ENCODE data around the gene PHAF1. TPM values are rescaled to one million over a fixed set of nuclear protein-coding genes. Genes with fewer than 3 reads are reported as not detected.
A peak's percentile ranks its signal among the peaks of the same experiment; 100 is the strongest.

The PHAF1 gene
- total and polyA plus RNA-seq, 2 of the 13 experiments (the other 11 are each of a cell fraction or from before 2014, with no cell fraction given): 48.3 to 174 TPM

GRCh38 chr16:67183627-67184452, 74.1 kb downstream of the PHAF1 start, which contains the start of gene MATCAP1 (continued):
- TF ChIP-seq JUND (CRISPR knock-in tag; IDR thresholded peaks at IDR 0.05) (no peak), ZBTB49 (CRISPR knock-in tag; IDR thresholded peaks at IDR 0.05; ENCODE audit: borderline replicate concordance) (peak; percentile 43; the same call in 1 of the 2 replicates), SRSF9 (IDR thresholded peaks at IDR 0.05; ENCODE audit: borderline replicate concordance, insufficient read depth, low read depth, low read length, poor library complexity, severe bottlenecking) (no peak), SMC3 (IDR thresholded peaks at IDR 0.05; ENCODE audit: low read length) (no peak), HOXA9 (CRISPR knock-in tag; IDR thresholded peaks at IDR 0.05; ENCODE audit: borderline replicate concordance) (0 out of 2 replicates have a peak, but pooled peaks have one; percentile 26), PAWR (CRISPR knock-in tag; IDR thresholded peaks at IDR 0.05; ENCODE audit: borderline replicate concordance) (0 out of 2 replicates have a peak, but pooled peaks have one; percentile 38), FOSL1 (CRISPR knock-in tag; IDR thresholded peaks at IDR 0.05; ENCODE audit: borderline replicate concordance) (no peak), NPAS2 (CRISPR knock-in tag; IDR thresholded peaks at IDR 0.05; ENCODE audit: borderline replicate concordance) (no peak), MTERF4 (CRISPR knock-in tag; IDR thresholded peaks at IDR 0.05) (peak; percentile 93; the same call in 1 of the 2 replicates), MYNN (CRISPR knock-in tag; IDR thresholded peaks at IDR 0.05; ENCODE audit: low read depth) (no peak; the same call in 1 of the 2 replicates), MTF2 (CRISPR knock-in tag; IDR thresholded peaks at IDR 0.05; ENCODE audit: borderline replicate concordance) (peak; percentile 93; the same call in 1 of the 2 replicates), ZNF496 (CRISPR knock-in tag; IDR thresholded peaks at IDR 0.05; ENCODE audit: insufficient replicate concordance) (no peak), HES4 (CRISPR knock-in tag; IDR thresholded peaks at IDR 0.05; ENCODE audit: borderline replicate concordance) (peak; percentile 43; the same call in 1 of the 2 replicates), ZNF580 (CRISPR knock-in tag; IDR thresholded peaks at IDR 0.05; ENCODE audit: borderline replicate concordance, low read depth) (peak; percentile 71), ZNF576 (CRISPR knock-in tag; IDR thresholded peaks at IDR 0.05) (no peak), RFX5 (IDR thresholded peaks at IDR 0.05; ENCODE audit: low read depth, low read length) (peak; percentile 25; the same call in 1 of the 2 replicates), HDAC6 (IDR thresholded peaks at IDR 0.05; ENCODE audit: low read depth, low read length) (no peak), ZNF12 (CRISPR knock-in tag; IDR thresholded peaks at IDR 0.05) (0 out of 2 replicates have a peak, but pooled peaks have one; percentile 27)
- TF ChIP-seq, protein P1, sequence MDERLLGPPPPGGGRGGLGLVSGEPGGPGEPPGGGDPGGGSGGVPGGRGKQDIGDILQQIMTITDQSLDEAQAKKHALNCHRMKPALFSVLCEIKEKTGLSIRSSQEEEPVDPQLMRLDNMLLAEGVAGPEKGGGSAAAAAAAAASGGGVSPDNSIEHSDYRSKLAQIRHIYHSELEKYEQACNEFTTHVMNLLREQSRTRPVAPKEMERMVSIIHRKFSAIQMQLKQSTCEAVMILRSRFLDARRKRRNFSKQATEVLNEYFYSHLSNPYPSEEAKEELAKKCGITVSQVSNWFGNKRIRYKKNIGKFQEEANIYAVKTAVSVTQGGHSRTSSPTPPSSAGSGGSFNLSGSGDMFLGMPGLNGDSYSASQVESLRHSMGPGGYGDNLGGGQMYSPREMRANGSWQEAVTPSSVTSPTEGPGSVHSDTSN (CRISPR knock-in tag; IDR thresholded peaks at IDR 0.05): peak; percentile 95
- TF ChIP-seq, protein P2, sequence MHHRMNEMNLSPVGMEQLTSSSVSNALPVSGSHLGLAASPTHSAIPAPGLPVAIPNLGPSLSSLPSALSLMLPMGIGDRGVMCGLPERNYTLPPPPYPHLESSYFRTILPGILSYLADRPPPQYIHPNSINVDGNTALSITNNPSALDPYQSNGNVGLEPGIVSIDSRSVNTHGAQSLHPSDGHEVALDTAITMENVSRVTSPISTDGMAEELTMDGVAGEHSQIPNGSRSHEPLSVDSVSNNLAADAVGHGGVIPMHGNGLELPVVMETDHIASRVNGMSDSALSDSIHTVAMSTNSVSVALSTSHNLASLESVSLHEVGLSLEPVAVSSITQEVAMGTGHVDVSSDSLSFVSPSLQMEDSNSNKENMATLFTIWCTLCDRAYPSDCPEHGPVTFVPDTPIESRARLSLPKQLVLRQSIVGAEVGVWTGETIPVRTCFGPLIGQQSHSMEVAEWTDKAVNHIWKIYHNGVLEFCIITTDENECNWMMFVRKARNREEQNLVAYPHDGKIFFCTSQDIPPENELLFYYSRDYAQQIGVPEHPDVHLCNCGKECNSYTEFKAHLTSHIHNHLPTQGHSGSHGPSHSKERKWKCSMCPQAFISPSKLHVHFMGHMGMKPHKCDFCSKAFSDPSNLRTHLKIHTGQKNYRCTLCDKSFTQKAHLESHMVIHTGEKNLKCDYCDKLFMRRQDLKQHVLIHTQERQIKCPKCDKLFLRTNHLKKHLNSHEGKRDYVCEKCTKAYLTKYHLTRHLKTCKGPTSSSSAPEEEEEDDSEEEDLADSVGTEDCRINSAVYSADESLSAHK (CRISPR knock-in tag; IDR thresholded peaks at IDR 0.05; ENCODE audit: borderline replicate concordance): 0 out of 2 replicates have a peak, but pooled peaks have one; percentile 48

All from HepG2 (cell line).